Mesenchymal stem cell (in vitro differentiated cells and primary cell): ENCODE data around the gene CDC7.
A peak's percentile ranks its signal among the peaks of the same experiment; 100 is the strongest.

Experiments used
- DNase-seq: peaks from one replicate; pipeline ENCODE4 v3.0.0-alpha.2; 2013
- H2AFZ ChIP-seq: one replicate; pipeline ENCODE4 v1.6.1; 2013; ENCODE audit warnings: low read depth, mild to moderate bottlenecking, control low read depth, inconsistent platforms, low read length, moderate library complexity
- H2AK5ac ChIP-seq: 2 replicates; pipeline ENCODE4 v1.6.1; 2013; ENCODE audit warnings: low read length, moderate library complexity, mild to moderate bottlenecking, inconsistent platforms; ENCODE audit not compliant: severe bottlenecking
- H2BK120ac ChIP-seq: one replicate; pipeline ENCODE4 v1.6.1; 2013; ENCODE audit warnings: low read depth, mild to moderate bottlenecking, inconsistent platforms, low read length, moderate library complexity
- H2BK12ac ChIP-seq, 2 experiments: one replicate each; pipeline ENCODE4 v1.6.1; 2013; ENCODE audit warnings: inconsistent platforms in 2 of 2, low read length in 2 of 2, mild to moderate bottlenecking in 2 of 2, moderate library complexity in 2 of 2, control low read depth in 1 of 2
- H2BK15ac ChIP-seq: one replicate; pipeline ENCODE4 v1.6.1; 2013; ENCODE audit warnings: mild to moderate bottlenecking, low read depth, inconsistent platforms; ENCODE audit not compliant: poor library complexity, severe bottlenecking
- H2BK5ac ChIP-seq: 2 replicates; pipeline ENCODE4 v1.6.1; 2013; ENCODE audit warnings: low read depth, mild to moderate bottlenecking, low read length, control low read depth, inconsistent platforms; ENCODE audit not compliant: poor library complexity, severe bottlenecking
- H3K14ac ChIP-seq, 2 experiments: one replicate each; pipeline ENCODE4 v1.6.1; 2013; ENCODE audit warnings: inconsistent platforms in 2 of 2, low read length in 2 of 2, control low read depth in 1 of 2, mild to moderate bottlenecking in 1 of 2, moderate library complexity in 1 of 2
- H3K18ac ChIP-seq, 2 experiments: one replicate each; pipeline ENCODE4 v1.6.1; 2013; ENCODE audit warnings: inconsistent platforms in 2 of 2, low read length in 2 of 2, control low read depth in 1 of 2, low read depth in 1 of 2, mild to moderate bottlenecking in 1 of 2
- H3K23ac ChIP-seq, 2 experiments: one replicate each; pipeline ENCODE4 v1.6.1; 2013; ENCODE audit warnings: inconsistent platforms in 2 of 2, low read length in 2 of 2, mild to moderate bottlenecking in 2 of 2, moderate library complexity in 2 of 2, control low read depth in 1 of 2
- H3K27ac ChIP-seq: 2 replicates; pipeline ENCODE4 v1.5.1; 2013; ENCODE audit warnings: mild to moderate bottlenecking, moderate library complexity, low read length, control low read depth, inconsistent platforms; ENCODE audit not compliant: poor library complexity, severe bottlenecking
- H3K27me3 ChIP-seq, 2 experiments: 2 replicates each; pipeline versions ENCODE4 v1.6.1 to v1.7.0; 2013; ENCODE audit warnings: low read length in 2 of 2, mild to moderate bottlenecking in 2 of 2, moderate library complexity in 2 of 2, control low read depth in 1 of 2, inconsistent platforms in 1 of 2; ENCODE audit not compliant: control insufficient read depth in 1 of 2, insufficient read depth in 1 of 2
- H3K36me3 ChIP-seq, 2 experiments: 2 replicates each; pipeline versions ENCODE4 v1.6.1 to v1.7.0; 2013; ENCODE audit warnings: low read length in 2 of 2, control low read depth in 1 of 2, inconsistent platforms in 1 of 2, low read depth in 1 of 2, mild to moderate bottlenecking in 1 of 2; ENCODE audit not compliant: insufficient read depth in 2 of 2, control insufficient read depth in 1 of 2
- H3K4ac ChIP-seq, 2 experiments: one replicate each; pipeline ENCODE4 v1.6.1; 2013; ENCODE audit warnings: inconsistent platforms in 2 of 2, low read length in 2 of 2, mild to moderate bottlenecking in 2 of 2, moderate library complexity in 2 of 2, control low read depth in 1 of 2, low read depth in 1 of 2
- H3K4me1 ChIP-seq: 2 replicates; pipeline ENCODE4 v1.6.1; 2013; ENCODE audit warnings: low read depth, low read length, control low read depth; ENCODE audit not compliant: control insufficient read depth, insufficient read depth
- H3K4me2 ChIP-seq: 2 replicates; pipeline ENCODE4 v1.6.1; 2013; ENCODE audit warnings: low read length, mild to moderate bottlenecking, inconsistent platforms; ENCODE audit not compliant: poor library complexity, severe bottlenecking
- H3K4me3 ChIP-seq, 2 experiments: 2 replicates each; pipeline versions ENCODE4 v1.5.1 to v1.7.0; 2013; ENCODE audit warnings: low read length in 2 of 2, mild to moderate bottlenecking in 2 of 2, control low read depth in 1 of 2, low read depth in 1 of 2; ENCODE audit not compliant: insufficient read depth in 1 of 2
- H3K79me1 ChIP-seq: replicated peaks from 2 replicates; pipeline ENCODE4 v1.6.1; 2013; ENCODE audit warnings: mild to moderate bottlenecking, control low read depth, low read length, inconsistent platforms; ENCODE audit not compliant: poor library complexity, severe bottlenecking
- H3K9ac ChIP-seq: 2 replicates; pipeline ENCODE4 v1.7.0; 2013; ENCODE audit warnings: mild to moderate bottlenecking, low read length, moderate library complexity
- H3K9me3 ChIP-seq: 2 replicates; pipeline ENCODE4 v1.7.0; 2013; ENCODE audit warnings: mild to moderate bottlenecking, low read length; ENCODE audit not compliant: control insufficient read depth
- H4K8ac ChIP-seq: one replicate; pipeline ENCODE4 v1.6.1; 2013; ENCODE audit warnings: inconsistent platforms, mild to moderate bottlenecking, low read length, moderate library complexity
- H4K91ac ChIP-seq: one replicate; pipeline ENCODE4 v1.6.1; 2013; ENCODE audit warnings: mild to moderate bottlenecking, low read length, inconsistent platforms
- WGBS: methylation state at CpG from one replicate; pipeline ENCODE4 v1.1.7; 2013; ENCODE audit warnings: mixed read lengths; 5-methylcytosine and 5-hydroxymethylcytosine counted together

CDC7 gene

DNA sequence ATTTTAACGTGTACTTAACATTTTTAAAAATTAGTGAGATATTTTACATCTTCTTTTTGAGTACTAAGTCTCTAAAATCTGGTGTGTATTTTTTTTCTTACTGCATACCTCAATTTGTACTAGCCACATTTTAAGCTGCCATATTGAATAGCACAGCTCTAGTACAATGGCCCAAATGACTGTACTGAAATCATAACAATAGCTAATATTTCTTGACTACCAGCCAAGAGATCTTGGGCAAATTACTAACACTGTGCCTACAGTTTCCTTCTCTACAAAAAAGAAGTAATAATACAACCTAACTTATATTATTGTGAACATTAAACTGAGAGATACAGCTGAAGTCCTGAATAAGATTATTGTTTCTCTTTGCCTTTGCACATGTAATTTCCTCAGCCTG lies 57.2 kb downstream of the CDC7 start:
- H4K8ac ChIP-seq = no peak overlapping the region
- H3K4me1 ChIP-seq = peaks cover 10% of the 10 kb centered on the region
- no peak overlapping the region for H3K4me3 ChIP-seq
- no peak overlapping the region for H3K23ac ChIP-seq
- H2AK5ac ChIP-seq = no peak overlapping the region
- no peak overlapping the region for H2BK5ac ChIP-seq
- no peaks in the 10 kb centered on the region for H3K9me3 ChIP-seq
- H3K36me3 ChIP-seq = peaks cover 0 to 45% of the 10 kb centered on the region in 2 experiments
- H2BK12ac ChIP-seq = no peak overlapping the region
- H2BK15ac ChIP-seq = no peak overlapping the region
- no peak overlapping the region for H3K9ac ChIP-seq
- H2AFZ ChIP-seq = no peak overlapping the region
- no peak overlapping the region for H3K18ac ChIP-seq
- no peak overlapping the region for H3K14ac ChIP-seq
- no peak overlapping the region for H3K27ac ChIP-seq
- H2BK120ac ChIP-seq = no peak overlapping the region
- WGBS = no CpG with 5 or more reads among the region's 1 CpG
- no peaks in the 10 kb centered on the region for H3K79me1 ChIP-seq
- H4K91ac ChIP-seq = no peak overlapping the region
- no peak overlapping the region for H3K4me2 ChIP-seq
- H3K4ac ChIP-seq = no peak overlapping the region
- no peak for DNase-seq
- H3K27me3 ChIP-seq = no peaks in the 10 kb centered on the region

GRCh38 chr1:91559046-91559750 lies 58.5 kb downstream of the CDC7 start:
- H3K79me1 ChIP-seq = no peaks in the 10 kb centered on the region
- no peak overlapping the region for H4K8ac ChIP-seq
- no peak overlapping the region for H2BK12ac ChIP-seq
- H4K91ac ChIP-seq = no peak overlapping the region
- H3K4me3 ChIP-seq = no peak overlapping the region
- peak overlapping the region; percentile 41 for H2AK5ac ChIP-seq
- peaks cover 0 to 42% of the 10 kb centered on the region in 2 experiments for H3K36me3 ChIP-seq
- no peak overlapping the region for H2BK15ac ChIP-seq
- H3K18ac ChIP-seq = no peak overlapping the region
- H2AFZ ChIP-seq = no peak overlapping the region
- H3K4ac ChIP-seq = no peak overlapping the region
- H3K4me1 ChIP-seq = peaks cover 10% of the 10 kb centered on the region
- H3K4me2 ChIP-seq = no peak overlapping the region
- H3K23ac ChIP-seq = no peak overlapping the region
- WGBS = 92% methylated on average over 6 of the region's 8 CpGs
- no peak for DNase-seq
- no peak overlapping the region for H2BK5ac ChIP-seq
- no peak overlapping the region for H3K14ac ChIP-seq
- no peaks in the 10 kb centered on the region for H3K27me3 ChIP-seq
- H3K9me3 ChIP-seq = peaks cover 4% of the 10 kb centered on the region
- no peak overlapping the region for H3K27ac ChIP-seq
- no peak overlapping the region for H3K9ac ChIP-seq
- H2BK120ac ChIP-seq = no peak overlapping the region

GRCh38 chr1:91559838-91560565 lies 59.4 kb downstream of the CDC7 start:
- H3K79me1 ChIP-seq = no peaks in the 10 kb centered on the region
- WGBS = 81% methylated on average over 4 of the region's 4 CpGs
- H2AFZ ChIP-seq = no peak overlapping the region
- H4K91ac ChIP-seq = no peak overlapping the region
- H3K27ac ChIP-seq = no peak overlapping the region
- H3K23ac ChIP-seq = no peak overlapping the region
- no peaks in the 10 kb centered on the region for H3K27me3 ChIP-seq
- H2BK15ac ChIP-seq = no peak overlapping the region
- no peak overlapping the region for H3K4me2 ChIP-seq
- peaks cover 0 to 35% of the 10 kb centered on the region in 2 experiments for H3K36me3 ChIP-seq
- no peak overlapping the region for H2BK5ac ChIP-seq
- H3K4me1 ChIP-seq = peaks cover 10% of the 10 kb centered on the region
- no peak overlapping the region for H3K4ac ChIP-seq
- H2BK12ac ChIP-seq = no peak overlapping the region
- no peak for DNase-seq
- no peak overlapping the region for H2AK5ac ChIP-seq
- H3K9me3 ChIP-seq = peaks cover 6% of the 10 kb centered on the region
- H3K14ac ChIP-seq = no peak overlapping the region
- no peak overlapping the region for H3K9ac ChIP-seq
- H3K18ac ChIP-seq = peak overlapping the region in 1 of 2 experiments; percentile 21
- H2BK120ac ChIP-seq = no peak overlapping the region
- H4K8ac ChIP-seq = peak overlapping the region; percentile 52
- H3K4me3 ChIP-seq = no peak overlapping the region

DNA sequence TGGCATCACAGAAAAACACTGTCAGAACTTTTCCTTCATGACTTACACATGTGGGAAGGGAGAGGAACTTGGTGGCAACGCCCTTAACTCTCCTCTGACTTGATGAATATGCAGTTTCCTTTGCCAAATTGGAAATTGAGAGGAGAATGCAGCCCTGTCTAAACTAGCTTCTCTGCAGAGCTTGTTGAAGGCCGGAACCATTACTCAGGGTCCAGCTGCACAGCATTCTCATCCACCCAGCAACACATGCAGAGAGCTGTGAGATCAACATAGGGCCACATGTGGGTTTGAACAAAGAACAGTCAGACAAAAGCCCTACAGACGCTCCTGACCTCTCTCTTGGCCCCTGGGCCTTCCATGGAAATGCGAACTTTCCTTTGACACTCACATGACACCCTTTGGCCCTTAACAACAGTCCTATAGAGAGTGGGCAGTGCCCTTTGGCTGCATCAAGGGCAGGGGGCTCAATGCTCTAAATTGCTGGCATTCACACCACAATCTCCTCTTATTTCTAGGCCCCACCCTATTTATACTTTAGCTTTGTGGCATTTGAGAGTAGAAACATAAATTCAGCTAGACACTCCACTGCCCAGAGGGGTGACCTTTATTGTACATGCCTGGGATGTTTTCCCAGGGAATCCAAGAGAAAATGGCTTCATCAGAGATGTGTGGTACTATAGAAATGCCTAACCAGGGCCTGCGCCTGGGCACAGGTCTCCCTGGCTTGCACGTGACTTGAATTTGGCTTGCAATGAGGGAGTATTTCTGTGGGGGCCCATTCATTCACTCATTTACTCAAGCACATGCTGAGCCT lies 64.4 kb downstream of the CDC7 start:
- no peak overlapping the region for H2BK15ac ChIP-seq
- no peaks in the 10 kb centered on the region for H3K79me1 ChIP-seq
- H3K27ac ChIP-seq = no peak overlapping the region
- no peak for DNase-seq
- H3K4ac ChIP-seq = peak overlapping the region in 1 of 2 experiments; percentile 2
- peaks cover 6% of the 10 kb centered on the region for H3K9me3 ChIP-seq
- peak overlapping the region; percentile 16 for H2AK5ac ChIP-seq
- H3K18ac ChIP-seq = peak overlapping the region; percentile 1 to 21
- H4K91ac ChIP-seq = peak overlapping the region; percentile 47
- peaks cover 0 to 19% of the 10 kb centered on the region in 2 experiments for H3K36me3 ChIP-seq
- peak overlapping the region; percentile 27 for H2BK120ac ChIP-seq
- 73% methylated on average over 4 of the region's 6 CpGs for WGBS
- peak overlapping the region; percentile 8 to 75 for H2BK12ac ChIP-seq
- H3K4me1 ChIP-seq = peaks cover 5% of the 10 kb centered on the region
- H3K14ac ChIP-seq = no peak overlapping the region
- H2AFZ ChIP-seq = no peak overlapping the region
- no peak overlapping the region for H2BK5ac ChIP-seq
- H4K8ac ChIP-seq = peak overlapping the region; percentile 35
- H3K23ac ChIP-seq = no peak overlapping the region
- no peaks in the 10 kb centered on the region for H3K27me3 ChIP-seq
- H3K4me3 ChIP-seq = no peak overlapping the region
- H3K4me2 ChIP-seq = no peak overlapping the region
- peak overlapping the region; percentile 85 for H3K9ac ChIP-seq
